ENCODE measurements around the gene LFNG.

GRCh38 chr7:2523941-2524807 lies 4.6 kb downstream of the LFNG start:
- TF ChIP-seq, protein P1, sequence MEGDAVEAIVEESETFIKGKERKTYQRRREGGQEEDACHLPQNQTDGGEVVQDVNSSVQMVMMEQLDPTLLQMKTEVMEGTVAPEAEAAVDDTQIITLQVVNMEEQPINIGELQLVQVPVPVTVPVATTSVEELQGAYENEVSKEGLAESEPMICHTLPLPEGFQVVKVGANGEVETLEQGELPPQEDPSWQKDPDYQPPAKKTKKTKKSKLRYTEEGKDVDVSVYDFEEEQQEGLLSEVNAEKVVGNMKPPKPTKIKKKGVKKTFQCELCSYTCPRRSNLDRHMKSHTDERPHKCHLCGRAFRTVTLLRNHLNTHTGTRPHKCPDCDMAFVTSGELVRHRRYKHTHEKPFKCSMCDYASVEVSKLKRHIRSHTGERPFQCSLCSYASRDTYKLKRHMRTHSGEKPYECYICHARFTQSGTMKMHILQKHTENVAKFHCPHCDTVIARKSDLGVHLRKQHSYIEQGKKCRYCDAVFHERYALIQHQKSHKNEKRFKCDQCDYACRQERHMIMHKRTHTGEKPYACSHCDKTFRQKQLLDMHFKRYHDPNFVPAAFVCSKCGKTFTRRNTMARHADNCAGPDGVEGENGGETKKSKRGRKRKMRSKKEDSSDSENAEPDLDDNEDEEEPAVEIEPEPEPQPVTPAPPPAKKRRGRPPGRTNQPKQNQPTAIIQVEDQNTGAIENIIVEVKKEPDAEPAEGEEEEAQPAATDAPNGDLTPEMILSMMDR (IDR thresholded peaks at IDR 0.05) = no peak
- TF ChIP-seq POLR2A (IDR thresholded peaks at IDR 0.05) = no peak
